MCF 10A (cell line): ENCODE results near the gene FNDC1. TPM values are rescaled to one million over a fixed set of nuclear protein-coding genes. Genes with fewer than 3 reads are reported as not detected.

Source experiments
- BruUV-seq: library from RNA; stranded (reverse); fragments of 400-500 nt; replicated peaks from 2 replicates; lab custom pipeline; 2021; lab: Mats Ljungman, UMichigan
- CTCF ChIA-PET: fragments of 300-600 bp; sonication (Branson Sonifier 250); formaldehyde crosslinking; extraction: SDS; loops from one replicate; lab custom pipeline; 2021; ENCODE audit warnings: antibody characterized with exemption, inconsistent platforms; lab: Yijun Ruan, JAX
- POLR2A ChIA-PET: fragments of 300-600, 350-650 bp; sonication (Branson Sonifier 250); formaldehyde crosslinking; extraction: SDS; loops from one replicate; lab custom pipeline; 2020; ENCODE audit warnings: antibody characterized with exemption, inconsistent platforms; lab: Yijun Ruan, JAX
- DNase-seq: peaks from one replicate; pipeline ENCODE4 v3.0.0-alpha.2; 2018; ENCODE audit not compliant: unreplicated experiment
- H3K27ac Mint-ChIP-seq: one replicate; pipeline ENCODE4 v1.8.0; 2022; ENCODE audit warnings: mild to moderate bottlenecking, low read depth, mixed read lengths; ENCODE audit not compliant: unreplicated experiment
- H3K27me3 Mint-ChIP-seq: one replicate; pipeline ENCODE4 v1.8.0; 2022; ENCODE audit warnings: mixed read lengths; ENCODE audit not compliant: insufficient read depth, unreplicated experiment
- H3K36me3 Mint-ChIP-seq: one replicate; pipeline ENCODE4 v1.8.0; 2022; ENCODE audit warnings: mild to moderate bottlenecking, moderate library complexity, mixed read lengths; ENCODE audit not compliant: insufficient read depth, unreplicated experiment
- H3K4me1 Mint-ChIP-seq: one replicate; pipeline ENCODE4 v1.8.0; 2022; ENCODE audit warnings: mixed read lengths; ENCODE audit not compliant: insufficient read depth, unreplicated experiment
- H3K4me3 Mint-ChIP-seq: one replicate; pipeline ENCODE4 v1.8.0; 2022; ENCODE audit warnings: mild to moderate bottlenecking, moderate library complexity, mixed read lengths; ENCODE audit not compliant: unreplicated experiment
- H3K9me3 Mint-ChIP-seq: one replicate; pipeline ENCODE4 v1.8.0; 2022; ENCODE audit warnings: mixed read lengths; ENCODE audit not compliant: unreplicated experiment
- CTCF ChIP-seq: fragments of 200-600 bp; IDR thresholded peaks from one replicate; pipeline ENCODE4 v1.8.0; 2022; ENCODE audit warnings: antibody characterized with exemption, mild to moderate bottlenecking; ENCODE audit not compliant: unreplicated experiment
- intact Hi-C: fragments of 100-400 bp; cut with micrococcal nuclease; formaldehyde crosslinking; loops from 2 replicates; pipeline ENCODE4 v1.14.1; 2022
- total RNA-seq: library from RNA; stranded (reverse); gene quantifications from 2 replicates; pipeline ENCODE4 v1.2.3, GENCODE V29; 2022

Gene FNDC1
- total RNA-seq, 1 experiment from 2014 or later: not detected

GRCh38 chr6:159125014-159125609 lies 44.1 kb upstream of the FNDC1 start:
- Mint-ChIP-seq H3K4me3 (no peak overlapping the region), H3K4me1 (no peaks in the 10 kb centered on the region), H3K27ac (no peak overlapping the region), H3K27me3 (peaks cover 14% of the 10 kb centered on the region), H3K9me3 (no peaks in the 10 kb centered on the region), H3K36me3 (no peaks in the 10 kb centered on the region)
- intact Hi-C loops: no loop called here
- ChIA-PET CTCF (interaction anchor here (0.7 to 3.8 kb wide), 4 partner anchors 10 to 967 kb away, joined by 4 to 26 read pairs (median 4); no protein-coding TSS in a partner anchor), POLR2A (no interaction called here)
- TF ChIP-seq CTCF: peak; percentile 18
- no TSS peak for BruUV-seq
- DNase-seq: no peak

- no peaks in the 10 kb centered on the region for H3K36me3 Mint-ChIP-seq
- intact Hi-C loops: no loop called here
- TF ChIP-seq CTCF: no peak
- no peaks in the 10 kb centered on the region for H3K9me3 Mint-ChIP-seq
- H3K27me3 Mint-ChIP-seq: peaks cover 14% of the 10 kb centered on the region
- no peaks in the 10 kb centered on the region for H3K4me1 Mint-ChIP-seq
- CTCF ChIA-PET: interaction anchor here (0.7 to 2.0 kb wide), 4 partner anchors 9 to 968 kb away, joined by 4 to 16 read pairs (median 4); no protein-coding TSS in a partner anchor
- no TSS peak for BruUV-seq
- POLR2A ChIA-PET: no interaction called here
- H3K27ac Mint-ChIP-seq: no peak overlapping the region
- no peak overlapping the region for H3K4me3 Mint-ChIP-seq
- DNase-seq: no peak
Measured at GRCh38 chr6:159125951-159126352, 43.2 kb upstream of the FNDC1 start.

- Mint-ChIP-seq H3K36me3 (no peaks in the 10 kb centered on the region), H3K4me3 (no peak overlapping the region), H3K27ac (no peak overlapping the region), H3K27me3 (peaks cover 14% of the 10 kb centered on the region), H3K9me3 (no peaks in the 10 kb centered on the region), H3K4me1 (no peaks in the 10 kb centered on the region)
- no peak for DNase-seq
- TF ChIP-seq CTCF: no peak
- intact Hi-C loops: no loop called here
- no TSS peak for BruUV-seq
- CTCF ChIA-PET: interaction anchor here (0.6 to 2.0 kb wide), 4 partner anchors 9 to 435 kb away, joined by 4 to 16 read pairs (median 4); no protein-coding TSS in a partner anchor
- POLR2A ChIA-PET: no interaction called here
Measured at GRCh38 chr6:159126590-159126989, 42.6 kb upstream of the FNDC1 start.

- no peaks in the 10 kb centered on the region for H3K4me1 Mint-ChIP-seq
- no peaks in the 10 kb centered on the region for H3K9me3 Mint-ChIP-seq
- no peak overlapping the region for H3K27ac Mint-ChIP-seq
- no peaks in the 10 kb centered on the region for H3K36me3 Mint-ChIP-seq
- no peak overlapping the region for H3K4me3 Mint-ChIP-seq
- BruUV-seq: no TSS peak
- no peak for TF ChIP-seq CTCF
- peaks cover 14% of the 10 kb centered on the region for H3K27me3 Mint-ChIP-seq
- ChIA-PET POLR2A (no interaction called here), CTCF (no interaction called here)
- intact Hi-C loops: no loop called here
- no peak for DNase-seq
Measured at GRCh38 chr6:159127701-159128100, 41.5 kb upstream of the FNDC1 start.
